ENCODE results near the gene SLBP.

Gene SLBP

DNA sequence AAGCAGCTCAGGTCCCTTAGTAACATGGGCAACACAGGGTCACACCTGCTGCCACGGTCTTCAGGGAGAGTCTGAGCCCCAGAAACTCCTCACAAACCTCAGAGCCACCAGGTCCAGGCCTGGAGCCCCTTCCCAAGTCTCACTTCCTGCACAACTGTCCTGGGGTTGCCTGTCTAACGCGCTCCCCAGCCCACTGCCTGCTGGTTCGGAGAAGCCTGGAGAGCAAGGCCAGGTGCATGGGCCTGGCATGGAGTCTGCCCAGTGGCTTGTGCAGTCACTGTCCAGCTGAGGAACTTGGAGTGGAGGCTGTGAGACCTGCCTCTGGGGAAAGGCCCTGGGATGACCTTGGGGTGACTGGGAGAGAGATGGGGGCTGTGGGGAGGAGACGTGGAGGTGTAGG, 56.0 kb downstream of the SLBP start:
- H3K4me3 ChIP-seq (ENCODE audit: low read depth, low read length) = no peak overlapping the region

DNA sequence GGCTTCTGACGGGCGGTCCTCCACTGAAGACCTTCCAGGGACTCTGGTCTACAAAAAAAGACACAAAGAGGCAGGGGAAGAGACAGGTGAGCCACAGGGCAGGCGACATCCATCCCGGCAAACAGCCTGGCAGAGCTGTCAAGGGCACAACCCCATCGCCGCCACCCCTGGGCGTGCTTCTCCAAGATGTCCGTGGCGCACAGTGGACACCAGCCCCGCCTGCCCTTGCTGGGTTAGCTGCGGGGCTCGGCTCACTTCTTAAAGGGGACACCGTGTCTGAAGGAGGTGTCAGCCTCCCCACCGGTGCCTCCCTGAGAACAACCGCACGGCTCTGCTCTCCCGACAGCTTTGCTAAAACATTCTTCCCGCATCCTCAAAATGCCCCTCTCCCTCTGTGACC, 56.4 kb downstream of the SLBP start:
- no peak overlapping the region for H3K4me3 ChIP-seq (ENCODE audit: low read depth, low read length)

DNA sequence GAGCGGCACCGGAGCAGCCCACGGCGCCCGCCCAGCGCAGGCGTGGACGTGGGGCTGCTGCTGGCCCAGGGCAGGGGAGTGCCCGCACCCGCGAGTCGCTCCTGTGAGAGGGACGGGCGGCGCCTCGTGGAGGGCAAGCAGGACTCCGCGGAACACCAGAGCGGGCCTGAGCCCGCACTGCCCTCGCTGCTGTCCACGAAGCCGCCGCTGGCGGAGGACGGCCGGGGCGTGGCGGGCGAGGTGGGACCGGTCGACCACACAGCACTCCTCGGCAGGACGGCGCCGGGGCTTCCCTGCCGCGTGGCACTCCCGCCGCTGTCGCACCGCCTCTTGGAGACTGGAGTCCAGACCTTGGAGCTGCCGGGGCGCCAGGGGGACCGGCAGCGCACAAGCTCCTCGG, 57.0 kb downstream of the SLBP start:
- no peak overlapping the region for H3K4me3 ChIP-seq (ENCODE audit: low read depth, low read length)

DNA sequence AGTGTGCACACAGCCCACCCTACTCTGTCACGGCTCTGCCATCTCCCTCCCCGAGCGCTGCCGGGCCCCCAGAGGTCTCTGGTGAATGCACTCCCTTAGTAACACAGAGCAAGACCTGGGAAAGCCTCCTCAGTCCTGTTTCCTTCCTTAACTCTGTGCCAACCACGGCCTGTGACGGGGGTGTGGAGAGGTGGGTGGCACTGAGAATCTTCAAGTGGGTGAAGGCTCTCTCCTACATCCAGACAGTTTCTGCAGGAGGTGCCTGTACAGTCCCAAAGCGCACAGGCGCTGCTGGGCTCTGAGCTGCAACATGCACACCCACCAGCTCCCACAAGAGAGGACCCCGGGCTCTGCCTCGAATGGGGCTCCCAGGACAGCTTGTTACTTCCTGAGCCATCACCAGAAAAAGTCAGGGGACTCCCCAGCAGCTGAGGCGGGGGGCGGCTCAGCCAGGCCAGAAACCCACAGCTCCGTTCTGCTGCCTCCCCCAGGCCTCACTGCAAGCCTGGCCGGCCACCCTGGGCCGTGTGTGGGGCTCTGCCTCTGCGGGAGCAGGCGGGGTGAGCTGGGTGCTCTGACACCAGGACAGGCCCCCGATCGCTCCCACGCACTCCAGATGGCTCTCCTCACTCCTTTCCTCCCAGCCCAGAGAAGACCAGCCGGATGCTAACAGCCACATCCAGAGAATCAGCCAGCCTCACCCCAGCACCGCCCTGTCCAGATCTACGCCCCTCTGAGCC, 57.7 kb downstream of the SLBP start:
- no peak overlapping the region for H3K4me3 ChIP-seq (ENCODE audit: low read depth, low read length)

DNA sequence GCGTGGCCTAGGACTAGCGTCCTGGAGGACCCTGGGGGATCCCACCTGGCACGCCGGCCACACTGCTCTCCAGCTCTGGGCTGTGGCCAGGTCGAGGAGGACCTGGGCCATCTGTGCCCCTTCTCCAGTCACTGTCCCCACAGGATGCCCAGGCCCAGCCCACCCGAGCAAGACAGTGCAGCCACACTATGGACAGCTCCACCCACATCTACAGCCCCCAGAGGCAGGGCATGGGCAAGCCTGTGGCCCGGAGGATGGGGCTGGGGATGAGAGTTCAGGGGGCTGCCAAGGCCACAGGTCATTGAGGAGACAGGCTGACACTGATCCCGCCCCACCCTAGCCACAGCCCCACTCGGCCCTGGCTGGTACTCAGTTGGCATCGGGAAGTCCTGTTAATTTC, 58.3 kb downstream of the SLBP start:
- no peak overlapping the region for H3K4me3 ChIP-seq (ENCODE audit: low read depth, low read length)

DNA sequence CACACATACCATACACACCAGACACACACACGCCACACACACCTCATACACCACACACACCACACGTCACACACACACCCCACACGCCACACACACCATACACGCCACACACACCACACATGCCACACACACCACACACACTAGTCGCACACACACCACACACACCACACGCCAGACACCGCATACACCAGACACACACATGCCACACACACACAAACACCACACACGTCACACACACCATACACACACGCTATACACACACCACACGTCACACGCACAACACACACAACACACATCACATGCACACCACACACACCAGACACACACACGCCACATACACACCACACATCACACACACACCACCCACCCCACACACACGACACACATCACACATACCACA, 60.0 kb downstream of the SLBP start:
- H3K4me3 ChIP-seq (ENCODE audit: low read depth, low read length) = no peak overlapping the region

DNA sequence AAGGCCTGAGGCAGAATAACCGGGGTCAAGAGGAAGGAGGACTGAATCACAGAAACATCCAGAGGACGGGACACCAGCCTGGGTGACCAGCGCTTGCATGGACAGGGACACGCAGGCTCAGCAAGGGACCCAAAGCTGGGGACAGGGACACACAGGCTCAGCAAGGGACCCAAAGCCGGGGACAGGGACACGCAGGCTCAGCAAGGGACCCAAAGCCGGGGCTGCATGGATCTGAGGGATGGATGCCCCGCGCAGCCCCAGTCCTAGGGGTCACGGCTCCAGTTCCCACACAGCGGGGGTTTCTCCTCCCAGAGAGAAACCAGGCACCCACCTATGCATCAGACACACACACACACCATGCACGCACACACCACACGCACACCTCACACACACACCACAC, 60.5 kb downstream of the SLBP start:
- no peak overlapping the region for H3K4me3 ChIP-seq (ENCODE audit: low read depth, low read length)

DNA sequence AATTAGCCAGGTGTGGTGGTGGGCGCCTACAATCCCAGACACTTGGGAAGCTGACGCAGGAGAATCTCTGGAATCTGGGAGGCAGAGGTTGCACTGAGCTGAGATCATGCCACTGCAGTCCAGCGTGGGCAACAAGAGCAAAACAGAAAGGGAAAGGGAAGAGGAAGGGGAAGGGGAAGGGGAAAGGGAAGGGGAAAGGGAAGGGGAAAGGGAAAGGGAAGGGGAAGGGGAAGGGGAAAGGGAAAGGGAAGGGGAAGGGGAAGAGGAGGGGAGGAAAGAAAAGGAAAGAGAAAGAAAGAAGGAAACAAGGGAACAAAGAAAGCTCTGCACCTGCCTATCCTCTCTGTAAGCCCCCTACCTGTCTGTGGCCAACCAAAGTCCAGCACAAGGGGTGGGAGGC, 63.2 kb downstream of the SLBP start:
- no peak overlapping the region for H3K4me3 ChIP-seq (ENCODE audit: low read depth, low read length)

DNA sequence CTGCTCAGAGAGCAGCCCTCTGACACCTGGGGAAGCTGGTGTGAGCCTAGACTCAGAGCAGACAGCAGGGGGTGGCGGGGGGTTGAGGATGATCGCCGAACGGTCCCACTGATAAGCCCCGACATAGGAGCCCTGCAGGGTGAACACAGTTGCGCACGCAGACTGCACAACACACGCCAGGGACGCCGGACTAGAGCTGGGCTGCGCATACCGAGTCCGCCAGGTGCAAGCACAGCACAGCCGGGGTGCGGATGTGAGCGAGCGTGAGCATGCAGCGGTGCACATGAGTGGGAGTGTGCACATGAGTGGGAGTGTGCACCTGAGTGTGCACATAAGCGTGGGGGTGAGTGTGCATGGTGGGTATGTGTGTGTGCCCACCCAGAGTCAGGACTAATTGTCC, 64.7 kb downstream of the SLBP start:
- H3K4me3 ChIP-seq (ENCODE audit: low read depth, low read length) = no peak overlapping the region

DNA sequence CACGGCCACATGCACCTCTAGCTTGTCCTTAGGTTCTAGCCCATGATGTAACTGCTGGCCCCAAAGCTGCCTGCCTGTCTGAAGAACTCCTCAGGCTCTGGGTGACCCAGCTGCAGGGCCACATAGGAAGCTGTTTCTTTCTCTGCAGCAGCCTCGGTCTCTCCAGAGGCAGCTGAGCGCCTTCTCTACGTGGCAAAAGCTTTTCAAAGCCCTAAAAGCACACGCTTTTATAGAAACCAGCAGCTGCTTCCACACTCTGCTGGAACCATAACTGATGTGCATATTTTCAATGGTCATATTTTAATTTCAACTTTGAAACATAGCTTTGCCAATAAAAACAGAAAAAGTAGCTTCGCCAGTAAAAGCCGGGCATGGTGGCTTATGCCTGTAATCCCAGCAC, 65.4 kb downstream of the SLBP start:
- no peak overlapping the region for H3K4me3 ChIP-seq (ENCODE audit: low read depth, low read length)

DNA sequence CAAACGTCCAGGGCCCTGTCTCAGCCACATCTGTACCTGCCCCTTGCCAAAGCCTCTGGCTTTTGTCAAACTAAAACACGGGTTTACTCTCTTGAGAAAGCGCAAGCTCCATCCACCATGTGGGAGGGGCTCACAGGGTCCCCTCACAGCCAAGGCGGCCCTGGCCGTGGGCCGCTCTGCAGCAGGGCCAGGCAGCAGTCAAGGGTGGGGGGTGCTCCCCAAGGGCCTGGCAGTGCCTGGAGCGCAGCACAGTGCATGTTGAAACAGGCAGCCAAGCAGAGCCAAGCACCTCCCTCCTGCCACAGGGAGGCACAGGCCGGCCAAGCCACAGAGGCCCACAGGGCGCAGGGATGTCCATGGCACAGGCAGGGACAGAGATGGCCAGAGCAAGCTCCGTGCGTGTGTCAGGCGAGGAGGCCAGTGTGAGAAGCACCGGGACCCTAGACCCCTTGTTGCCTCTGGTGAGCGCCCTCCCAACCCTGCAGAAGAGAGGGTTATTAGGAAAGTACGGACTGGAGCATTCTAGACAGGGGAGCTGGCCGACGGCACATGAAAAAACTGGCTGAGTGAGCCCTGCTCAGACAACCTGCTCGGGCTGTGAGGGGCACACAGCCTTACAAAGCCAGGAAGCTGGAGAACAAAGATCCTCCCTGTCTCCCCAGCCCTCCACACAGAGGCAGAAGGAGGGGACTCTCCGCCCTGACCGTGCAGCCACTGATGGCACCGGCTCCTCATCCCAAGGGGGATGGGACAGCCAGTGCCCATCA, 67.0 kb downstream of the SLBP start:
- H3K4me3 ChIP-seq (ENCODE audit: low read depth, low read length) = no peak overlapping the region

DNA sequence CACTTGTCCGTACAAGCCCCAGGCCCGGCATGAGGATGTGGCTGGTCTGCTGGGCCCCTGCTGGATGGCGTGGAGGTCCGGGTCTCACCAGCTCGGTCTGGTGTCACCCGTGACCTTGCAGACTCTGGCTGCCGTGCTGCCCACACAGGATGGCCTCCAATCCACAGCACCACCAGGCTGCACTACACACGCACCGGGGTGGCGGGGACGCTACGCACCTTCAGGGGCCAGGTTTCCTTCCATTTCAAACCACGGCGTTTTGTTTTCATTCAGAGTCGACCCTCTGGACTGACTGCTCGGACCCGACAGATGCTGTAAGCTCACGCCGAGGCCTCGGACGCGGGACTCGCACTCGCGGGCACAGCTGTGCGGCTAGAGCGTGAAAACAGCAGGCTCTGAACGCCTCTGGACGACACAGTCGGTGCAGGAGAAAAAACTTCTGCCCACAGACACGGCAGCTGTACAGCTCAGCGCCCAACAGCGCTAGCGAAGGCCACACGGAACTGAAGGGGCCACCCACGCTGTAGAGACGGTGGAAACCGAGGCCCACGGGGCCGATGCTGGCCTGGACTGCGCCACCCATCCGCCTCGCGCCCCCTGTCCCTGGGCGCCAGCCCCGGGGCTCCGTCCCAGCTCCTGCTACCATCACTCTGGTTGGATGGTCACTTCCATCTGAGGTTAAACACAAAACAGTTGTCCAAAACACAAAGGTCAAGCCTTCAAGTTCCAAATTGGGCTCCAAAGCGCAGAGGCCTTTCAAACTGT, 68.0 kb downstream of the SLBP start:
- no peak overlapping the region for H3K4me3 ChIP-seq (ENCODE audit: low read depth, low read length)

Measured in iPS-11a (cell line).